Bronchus fibroblast of lung (primary cell): ENCODE results near the gene DBNDD1. TPM values are rescaled to one million over a fixed set of nuclear protein-coding genes. Genes with fewer than 3 reads are reported as not detected.

Source experiments
- total RNA-seq: library from RNA; depleted of rRNA; stranded (reverse); fragments of >200 nt; gene quantifications from 2 replicates; pipeline ENCODE4 v1.2.3, GENCODE V29; 2015

Gene DBNDD1
- total RNA-seq: 1.8 and 2.2 TPM in 2 replicates

GRCh38 chr16:90018652-90019542 lies at the start of gene DBNDD1:
DBNDD1 (minus strand) TSS chr16:90019456; CDS start chr16:90019341, 115 bp downstream.

Other genes starting within 250 kb of the DBNDD1 start
- 21.4 and 32.6 TPM in 2 replicates for gene FANCA, start 202.8 kb downstream of the DBNDD1 start, total RNA-seq
- 0.50 and 1.9 TPM in 2 replicates for gene SPIRE2, start 191.0 kb downstream of the DBNDD1 start, total RNA-seq
- 111 and 118 TPM in 2 replicates for gene TCF25, start 145.9 kb downstream of the DBNDD1 start, total RNA-seq
- gene MC1R, start 100.6 kb downstream of the DBNDD1 start, total RNA-seq: 2.2 and 3.7 TPM in 2 replicates
- 733 and 767 TPM in 2 replicates for gene TUBB3, start 96.1 kb downstream of the DBNDD1 start, total RNA-seq
- 105 and 118 TPM in 2 replicates for gene DEF8, start 70.7 kb downstream of the DBNDD1 start, total RNA-seq
- gene PRDM7, start 57.9 kb upstream of the DBNDD1 start, total RNA-seq: not detected in 2 replicates